AG08396 (cell line): Measurements from ENCODE around the gene USP49.
"Not testable (repeated sequence)": the region's sequence is repeated elsewhere in the genome, so short reads cannot be mapped to it uniquely, and the experiment has no call there.

ENCODE experiments used
- DNase-seq: peaks from one replicate; pipeline ENCODE4 v3.0.0; 2012; ENCODE audit warnings: low spot score, mixed read lengths

Gene USP49

DNA sequence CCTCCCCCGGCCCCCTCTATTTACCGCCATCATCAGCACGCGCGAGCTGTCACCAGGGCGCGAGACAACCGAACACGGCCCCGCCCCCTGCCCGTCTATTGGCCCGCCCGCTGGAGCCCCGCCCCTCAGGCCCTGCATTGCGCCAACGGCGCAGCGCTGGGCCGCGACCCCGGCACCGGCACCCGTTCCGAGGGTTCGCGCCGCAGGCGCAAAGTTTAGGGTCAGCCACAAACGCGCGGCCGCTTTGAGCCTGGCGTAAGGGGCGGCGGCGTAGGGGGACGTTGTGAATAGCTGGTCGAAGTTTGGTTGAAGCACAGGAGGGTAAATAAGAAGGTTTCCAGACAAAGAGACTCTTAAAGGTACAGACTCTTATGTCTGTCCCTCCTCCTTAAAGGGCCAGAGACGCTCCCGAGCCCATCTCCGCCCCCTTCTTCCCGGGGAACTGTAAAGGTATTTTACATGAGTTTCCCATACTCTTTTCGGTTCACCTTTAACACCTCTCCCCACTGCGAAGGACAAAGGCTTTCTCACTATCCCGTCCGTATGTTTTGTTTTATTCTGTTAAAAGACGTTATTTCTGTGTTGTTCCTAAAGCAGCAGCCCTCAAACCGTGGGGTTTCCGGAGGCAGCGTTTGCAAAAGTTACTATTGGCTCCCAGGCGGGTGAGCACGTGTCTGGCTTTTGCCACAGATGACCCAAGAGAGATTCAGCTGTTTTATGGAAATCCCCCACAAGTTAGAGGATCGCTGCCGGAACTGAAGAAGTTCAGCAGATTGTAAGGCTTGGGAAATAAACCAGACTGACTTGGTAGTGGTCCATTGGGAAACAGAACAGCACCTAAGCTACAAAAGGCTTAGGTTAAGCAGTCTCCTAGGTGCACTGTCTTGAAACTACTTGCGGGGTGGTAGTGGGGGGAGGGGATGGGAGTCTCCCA, at the start of gene USP49:
USP49 (minus strand) TSS at position 76 of the 934 bp plus-strand sequence. CDS start 88,392 bp downstream, outside the sequence.
- peak; percentile 95 for DNase-seq

DNA sequence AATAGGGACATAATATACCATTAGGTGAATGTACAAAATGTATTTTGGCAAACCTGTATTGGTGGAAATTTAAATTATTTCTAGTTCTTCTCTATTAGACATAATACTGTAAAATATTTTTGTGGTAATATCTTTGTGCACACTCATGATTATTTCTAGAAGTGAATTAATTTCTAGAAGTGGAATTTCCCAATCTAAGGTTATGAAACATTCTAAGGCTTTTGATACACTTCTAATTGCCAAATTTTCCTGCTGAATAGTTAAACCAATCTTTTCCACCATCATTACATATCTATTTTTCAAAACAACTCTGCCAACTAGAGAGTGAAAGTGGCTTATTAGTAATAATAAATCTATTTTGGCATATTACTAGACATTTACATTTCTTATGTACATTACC, 48.3 kb upstream of the USP49 start:
- no peak for DNase-seq

DNA sequence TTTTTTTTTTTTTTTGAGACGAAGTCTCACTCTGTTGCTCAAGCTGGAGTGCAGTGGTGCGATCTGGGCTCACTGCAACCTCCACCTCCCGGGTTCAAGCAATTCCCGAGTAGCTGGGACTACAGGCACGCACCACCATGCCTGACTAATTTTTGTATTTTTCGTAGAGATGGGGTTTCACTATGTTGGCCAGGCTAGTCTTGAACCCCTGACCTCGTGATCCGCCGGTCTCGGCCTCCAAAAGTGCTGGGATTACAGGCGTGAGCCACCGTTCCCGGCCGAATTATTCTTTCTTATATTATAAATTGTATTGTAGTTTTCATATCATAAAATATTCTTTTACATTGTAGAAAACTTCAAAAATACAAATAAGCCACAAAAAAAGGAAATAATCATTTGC, 47.7 kb upstream of the USP49 start:
- DNase-seq = not testable (repeated sequence)

DNA sequence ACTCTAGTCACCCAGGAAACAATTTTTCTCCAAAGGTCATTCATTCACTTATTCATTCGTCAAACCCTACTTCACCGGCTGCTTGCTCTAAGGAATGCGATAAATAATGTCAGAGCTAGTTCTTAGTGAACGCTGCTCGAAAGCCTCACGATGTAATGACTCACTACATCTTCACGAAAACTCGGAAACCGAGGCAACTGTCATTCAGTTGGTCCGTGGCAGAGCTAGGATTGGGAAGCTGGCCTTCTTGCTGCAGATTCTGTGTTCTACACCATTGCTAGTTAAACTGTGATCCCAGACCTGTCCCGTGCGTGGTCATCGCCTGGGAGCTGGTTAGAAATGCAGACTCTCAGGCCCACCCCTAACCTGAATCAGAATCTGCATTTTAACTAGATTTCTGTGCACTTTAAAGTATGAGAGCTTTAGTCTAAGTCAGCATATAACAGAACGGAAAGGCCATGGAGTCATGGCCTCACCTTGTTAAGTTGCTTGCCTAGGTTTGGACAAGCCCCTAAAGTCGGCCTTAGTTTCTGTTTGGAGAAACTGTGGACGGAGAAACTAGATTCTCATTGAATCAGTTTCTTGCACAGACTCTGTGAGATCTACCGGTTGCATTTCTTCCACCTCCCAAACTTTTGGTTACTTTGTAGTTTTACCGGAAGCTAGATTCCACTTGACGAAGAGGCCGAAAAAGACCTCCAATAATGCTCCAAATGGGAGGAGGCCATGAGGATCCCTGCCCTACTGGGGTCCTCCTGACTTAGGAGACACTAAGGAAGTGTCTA, 47.1 kb upstream of the USP49 start:
- DNase-seq = no peak

GRCh38 chr6:41941280-41942066, 46.3 kb upstream of the USP49 start, which contains the start of gene CCND3:
Gene CCND3, minus strand, starts transcription at chr6:41941808. Its CDS starts 159 bp downstream, at chr6:41941649.
- DNase-seq = peak; percentile 93

- DNase-seq = peak; percentile 40
Observed at GRCh38 chr6:41940759-41941279, 45.6 kb upstream of the USP49 start.

- peak; percentile 32 for DNase-seq
Observed at GRCh38 chr6:41939848-41940758, 44.9 kb upstream of the USP49 start.

DNA sequence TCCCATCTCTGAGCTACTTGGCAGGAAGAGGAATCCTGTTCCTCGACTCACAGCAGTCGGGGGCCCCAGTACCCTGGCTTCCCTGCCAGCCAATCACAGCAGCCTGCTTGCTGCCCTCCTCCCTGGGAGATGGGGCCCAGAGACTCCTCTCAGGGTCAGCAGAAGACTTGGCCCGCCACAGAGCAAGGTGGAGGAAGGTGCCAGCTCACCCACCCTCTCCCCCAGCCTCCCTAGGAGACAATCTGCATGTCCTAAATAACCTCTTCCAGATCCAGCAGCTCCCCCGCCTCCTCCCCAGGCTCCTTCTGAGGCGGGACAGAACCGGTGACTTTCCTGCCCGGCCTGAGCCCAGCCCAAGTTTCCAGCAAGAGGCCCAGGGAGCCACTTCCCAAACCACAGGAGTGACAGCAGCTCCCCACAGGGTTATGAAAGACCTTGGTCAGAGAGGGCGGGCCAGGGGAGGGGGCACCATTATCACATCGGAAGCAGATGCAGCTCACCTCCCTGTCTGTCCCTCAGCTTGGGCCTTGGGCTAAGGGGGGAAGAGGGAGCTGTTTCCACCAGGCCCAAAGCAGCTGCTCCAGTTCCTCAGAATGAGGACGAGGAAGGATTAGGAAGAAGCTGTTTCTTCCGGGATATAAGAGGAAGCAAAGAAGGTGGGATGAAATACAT, 44.1 kb upstream of the USP49 start:
- DNase-seq = no peak

DNA sequence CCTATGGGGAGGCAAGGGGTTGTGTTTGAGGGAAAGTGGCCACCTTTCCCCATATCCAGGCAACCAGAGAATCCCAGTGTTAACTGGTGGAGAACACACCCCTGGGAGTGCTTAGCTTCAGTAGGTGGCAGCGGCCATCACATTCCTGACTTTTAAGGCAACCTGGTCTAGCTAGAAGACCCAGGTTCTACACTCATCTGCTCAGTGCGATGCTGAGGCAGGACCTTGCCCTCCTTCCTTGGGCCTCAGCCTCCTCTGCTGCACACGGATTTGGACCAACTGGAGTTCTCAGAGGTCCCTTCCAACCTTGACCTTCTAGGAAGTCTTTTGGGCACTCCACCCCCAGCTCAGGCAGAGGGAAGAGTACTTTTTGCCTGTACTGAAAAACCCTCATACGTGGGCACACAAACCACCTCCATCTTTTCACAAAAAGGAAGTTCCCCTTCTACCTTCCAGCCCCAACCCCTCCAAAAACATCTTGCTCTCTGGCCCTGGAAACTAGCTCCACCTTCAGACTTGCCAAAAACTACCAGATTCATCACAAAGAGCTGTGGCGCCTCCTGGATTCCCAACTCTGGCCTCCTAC, 43.5 kb upstream of the USP49 start:
- no peak for DNase-seq

DNA sequence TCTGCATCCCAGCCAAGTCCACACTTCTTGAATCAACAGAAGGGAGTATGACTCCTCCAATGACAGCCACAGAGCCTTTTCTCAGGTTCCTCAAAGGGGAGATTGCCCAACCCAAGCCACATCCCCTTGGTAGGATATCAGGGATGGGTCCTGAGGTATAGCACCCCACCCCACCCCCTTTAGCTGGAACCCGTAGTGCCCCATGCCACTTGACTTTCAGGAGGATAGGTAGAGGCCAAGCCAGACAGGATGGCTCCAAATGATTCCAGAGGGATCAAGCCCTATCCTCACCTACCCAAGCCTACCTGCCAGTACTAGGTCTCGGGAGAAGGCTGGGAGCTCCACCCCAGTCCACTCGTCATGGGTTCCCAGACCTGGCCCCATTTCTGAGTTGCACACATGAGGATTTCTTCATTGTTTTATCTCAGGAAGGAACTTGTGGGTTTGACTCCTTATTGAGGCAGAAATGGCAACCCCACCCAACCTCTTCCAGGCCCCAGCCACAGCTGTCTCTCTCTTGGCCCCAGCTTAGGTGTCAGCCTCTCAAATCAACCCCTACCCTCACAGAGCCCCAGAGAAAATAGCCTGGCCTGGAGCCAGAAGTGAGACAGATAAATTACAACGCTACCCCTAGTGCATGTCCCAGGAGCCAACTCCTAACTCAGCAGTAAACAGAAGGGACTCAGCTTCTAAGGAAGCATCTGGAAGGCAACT, 42.8 kb upstream of the USP49 start:
- DNase-seq = no peak

- no peak for DNase-seq
Observed at GRCh38 chr6:41937472-41937860, 42.3 kb upstream of the USP49 start.

DNA sequence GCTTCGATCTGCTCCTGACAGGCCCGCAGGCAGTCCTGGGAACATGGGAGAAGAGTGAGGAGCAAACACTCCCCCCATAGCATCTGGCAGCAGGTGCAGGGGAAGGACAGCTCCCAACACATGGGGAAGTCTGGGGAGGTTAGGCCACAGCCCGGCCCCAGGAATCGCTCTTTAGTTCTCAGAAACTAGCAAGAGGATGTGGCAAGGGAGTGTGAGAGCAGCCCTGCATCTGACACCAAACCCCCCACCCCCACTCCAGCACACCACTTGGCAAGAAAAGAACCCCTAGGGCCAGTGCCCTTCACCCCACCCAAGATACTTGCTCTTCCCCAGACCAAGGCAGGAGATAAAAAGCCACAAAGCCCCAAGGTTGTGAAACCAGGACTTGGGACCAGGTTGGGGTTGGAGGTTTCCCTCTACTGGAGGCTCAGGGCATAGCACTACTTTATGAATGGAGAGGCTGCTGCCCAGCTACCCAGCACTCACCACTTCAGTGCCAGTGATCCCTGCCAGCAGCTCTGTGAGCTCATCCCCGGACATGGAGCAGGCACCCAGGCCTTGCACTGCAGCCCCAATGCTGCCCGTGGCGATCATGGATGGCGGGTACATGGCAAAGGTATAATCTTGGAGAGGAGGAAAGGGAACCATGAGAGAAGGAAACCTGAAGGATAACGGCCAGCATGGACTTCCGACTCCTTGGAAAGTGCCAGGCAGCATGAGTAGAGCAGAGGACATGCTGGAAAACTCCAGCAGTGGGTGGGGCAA, 41.1 kb upstream of the USP49 start:
- peak; percentile 85 for DNase-seq

DNA sequence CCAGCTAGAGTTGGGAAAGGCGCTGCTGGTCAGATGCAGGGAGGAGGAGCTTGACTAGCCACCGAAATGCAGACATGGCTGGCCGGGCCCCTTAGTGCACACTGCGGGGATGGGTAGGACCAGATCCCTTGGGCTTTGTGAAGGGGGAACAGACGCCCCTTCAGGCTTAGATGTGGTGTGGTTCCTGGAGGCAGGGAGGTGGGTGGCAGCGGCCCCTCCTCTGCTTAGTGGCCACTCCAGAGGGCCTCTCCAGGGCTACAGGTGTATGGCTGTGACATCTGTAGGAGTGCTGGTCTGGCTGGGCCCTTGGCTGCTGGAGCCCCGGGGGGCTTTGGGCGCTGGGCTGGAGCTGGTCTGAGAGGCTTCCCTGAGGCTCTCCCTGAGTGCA, 40.5 kb upstream of the USP49 start:
- no peak for DNase-seq

DNA sequence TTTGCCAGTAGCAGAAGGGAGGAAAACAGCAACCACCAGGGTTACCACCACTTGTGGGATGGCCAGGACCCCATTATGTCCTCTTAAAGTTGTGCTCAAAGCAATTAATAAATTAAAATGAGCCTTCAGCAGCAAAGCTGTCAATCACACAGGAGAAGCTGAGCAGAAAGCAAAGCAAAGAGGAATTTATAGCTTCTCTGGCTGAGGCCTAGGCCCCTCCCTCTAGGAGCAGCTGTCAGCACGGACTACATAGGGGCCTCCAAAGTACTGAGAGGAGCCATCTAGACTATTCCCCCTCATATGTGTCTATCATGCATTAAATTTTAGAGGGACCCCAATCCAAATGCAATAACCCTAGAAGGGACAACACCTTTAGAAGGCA, 40.0 kb upstream of the USP49 start:
- no peak for DNase-seq

- no peak for DNase-seq
Observed at GRCh38 chr6:41934278-41935192, 39.4 kb upstream of the USP49 start.

DNA sequence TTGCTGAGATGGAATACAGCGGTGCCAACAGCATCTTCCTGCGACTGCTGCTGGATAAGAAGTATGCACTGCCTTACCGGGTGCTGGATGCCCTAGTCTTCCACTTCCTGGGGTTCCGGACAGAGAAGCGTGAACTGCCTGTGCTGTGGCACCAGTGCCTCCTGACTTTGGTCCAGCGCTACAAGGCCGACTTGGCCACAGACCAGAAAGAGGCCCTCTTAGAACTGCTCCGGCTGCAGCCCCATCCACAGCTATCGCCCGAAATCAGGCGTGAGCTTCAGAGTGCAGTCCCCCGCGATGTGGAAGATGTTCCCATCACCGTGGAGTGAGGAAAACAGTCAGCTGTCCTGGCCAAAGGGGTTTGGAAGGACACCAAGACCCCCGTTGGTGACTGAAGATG, 37.2 kb upstream of the USP49 start:
- DNase-seq = no peak

DNA sequence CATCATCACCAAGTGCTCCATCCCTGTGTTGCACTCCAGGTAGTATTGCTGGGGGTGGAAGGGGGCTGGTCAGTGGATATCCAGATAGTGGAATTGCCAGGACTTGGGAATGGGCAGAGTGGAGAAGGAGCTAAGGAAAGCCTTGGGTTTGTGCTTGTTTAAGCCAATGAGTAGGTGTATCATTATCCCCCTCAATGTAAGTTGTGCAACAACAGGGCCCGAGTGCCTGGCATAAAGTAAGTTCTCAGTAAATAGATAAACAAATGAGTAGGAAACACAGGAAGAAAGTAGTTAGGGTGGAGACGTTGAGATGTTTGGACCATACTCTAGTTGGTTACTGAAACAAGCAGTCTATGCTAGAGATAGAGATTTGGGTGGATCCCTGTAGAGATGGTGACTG, 36.6 kb upstream of the USP49 start:
- DNase-seq = no peak
